GM12878 (cell line): Measurements from ENCODE around the gene SPINT1. TPM values are rescaled to one million over a fixed set of nuclear protein-coding genes. Genes with fewer than 3 reads are reported as not detected.

ENCODE experiments used
- ATAC-seq: fragments of 200-7000 bp; cut with Tn5 transposase; 3 replicates; pipeline ENCODE4 v1.9.1; 2020; ENCODE audit warnings: mild to moderate bottlenecking, moderate library complexity
- BruUV-seq: library from RNA; stranded (reverse); fragments of 400-500 nt; replicated peaks from 2 replicates; lab custom pipeline; 2021; lab: Mats Ljungman, UMichigan
- CTCF ChIA-PET: fragments of 300-600 bp; sonication (Branson Sonifier 250); formaldehyde crosslinking; extraction: SDS; loops from one replicate; lab custom pipeline; 2021; ENCODE audit warnings: inconsistent platforms; lab: Yijun Ruan, JAX
- POLR2A ChIA-PET: fragments of 350-600 bp; formaldehyde crosslinking; extraction: SDS; loops from one replicate; lab custom pipeline; 2021; ENCODE audit warnings: inconsistent platforms; lab: Charles Lee
- RAD21 ChIA-PET: fragments of 300-600 bp; sonication (Branson Sonifier 250); formaldehyde crosslinking; loops from one replicate; lab custom pipeline; 2023; ENCODE audit warnings: antibody characterized with exemption; ENCODE audit not compliant: unreplicated experiment; lab: Charles Lee
- SMC1A ChIA-PET: fragments of 300-600 bp; sonication (Branson Sonifier 250); formaldehyde crosslinking; loops from one replicate; lab custom pipeline; 2023; ENCODE audit not compliant: unreplicated experiment, uncharacterized antibody; lab: Charles Lee
- DNase-seq: peaks from one replicate; pipeline ENCODE4 v3.0.0-alpha.2; 2011; ENCODE audit warnings: low read depth, low spot score
- FAIRE-seq: peaks from 3 replicates; lab custom pipeline; 2011; peaks lifted over from hg19 to GRCh38; lab: Jason Lieb, UNC
- H2AFZ ChIP-seq: 2 replicates; pipeline ENCODE4 v1.6.0; 2011; ENCODE audit warnings: low read depth, low read length, control low read depth; ENCODE audit not compliant: control insufficient read depth
- H3K27ac ChIP-seq: 2 replicates; pipeline ENCODE4 v1.5.1; 2011; ENCODE audit warnings: control low read depth; ENCODE audit not compliant: control insufficient read depth, insufficient read depth
- H3K27me3 ChIP-seq, 2 experiments: replicated peaks in 1 of 2; 2 replicates each; pipeline versions ENCODE4 v1.6.0 to v1.6.1; 2011; ENCODE audit warnings: low read length in 1 of 2; ENCODE audit not compliant: control insufficient read depth in 2 of 2, insufficient read depth in 2 of 2
- H3K36me3 ChIP-seq, 2 experiments: 2 replicates each; pipeline ENCODE4 v1.5.1; 2011; ENCODE audit warnings: low read length in 1 of 2; ENCODE audit not compliant: control insufficient read depth in 2 of 2, insufficient read depth in 2 of 2
- H3K4me1 ChIP-seq: 2 replicates; pipeline ENCODE4 v1.6.1; 2011; ENCODE audit warnings: mild to moderate bottlenecking, low read length, moderate library complexity, mixed read lengths; ENCODE audit not compliant: control insufficient read depth, insufficient read depth
- H3K4me2 ChIP-seq: 2 replicates; pipeline ENCODE4 v1.6.0; 2011; ENCODE audit warnings: control low read depth; ENCODE audit not compliant: control insufficient read depth, insufficient read depth
- H3K4me3 ChIP-seq: fragments of 200-600 bp; sonication (generic); 2 replicates; pipeline ENCODE4 v1.5.1; 2016
- H3K79me2 ChIP-seq: 2 replicates; pipeline ENCODE4 v1.6.0; 2011; ENCODE audit warnings: low read length; ENCODE audit not compliant: control insufficient read depth, insufficient read depth
- H3K9ac ChIP-seq: 2 replicates; pipeline ENCODE4 v1.8.0; 2011; ENCODE audit warnings: low read length, control low read depth, mixed read lengths; ENCODE audit not compliant: control insufficient read depth, insufficient read depth
- H3K9me3 ChIP-seq: replicated peaks from 3 replicates; pipeline ENCODE4 v1.5.1; 2011; ENCODE audit warnings: mild to moderate bottlenecking, low read length; ENCODE audit not compliant: control insufficient read depth, insufficient read depth
- H4K20me1 ChIP-seq: 2 replicates; pipeline ENCODE4 v1.6.0; 2011; ENCODE audit not compliant: control insufficient read depth, insufficient read depth
- BACH1 ChIP-seq: fragments of 450-650 bp; IDR thresholded peaks from 2 replicates; pipeline ENCODE4 v1.6.1; 2017; ENCODE audit warnings: mild to moderate bottlenecking, borderline replicate concordance
- BRCA1 ChIP-seq: IDR thresholded peaks from 2 replicates; pipeline ENCODE4 v1.6.1; 2011; ENCODE audit warnings: low read depth, low read length, improper control_type of control experiment
- EGR1 ChIP-seq, 2 experiments: IDR thresholded peaks; 1 replicate in 1 of 2; 2 replicates in 1 of 2; pipeline ENCODE4 v1.6.1; 2011 to 2012; ENCODE audit warnings: low read depth in 2 of 2, low read length in 2 of 2, borderline replicate concordance in 1 of 2, mild to moderate bottlenecking in 1 of 2, moderate library complexity in 1 of 2
- ETV6 ChIP-seq, 2 experiments: fragments of 450-650 bp in 1 of 2; IDR thresholded peaks in 1 of 2; conservative IDR thresholded peaks in 1 of 2; 2 replicates each; pipeline ENCODE4 v1.6.1; 2014; ENCODE audit warnings: antibody characterized with exemption in 1 of 2, borderline replicate concordance in 1 of 2, low read depth in 1 of 2, mild to moderate bottlenecking in 1 of 2, moderate library complexity in 1 of 2
- GABPA ChIP-seq: IDR thresholded peaks from 2 replicates; pipeline ENCODE4 v1.6.1; 2014; ENCODE audit warnings: antibody characterized with exemption, low read depth, mild to moderate bottlenecking, inconsistent platforms
- HDAC6 ChIP-seq: fragments of 200-600 bp; sonication (generic); IDR thresholded peaks from one replicate; pipeline ENCODE4 v1.8.0; 2017; ENCODE audit warnings: antibody characterized with exemption; ENCODE audit not compliant: unreplicated experiment
- IKZF2 ChIP-seq, 2 experiments: fragments of 450-650 bp; IDR thresholded peaks; 2 replicates each; pipeline ENCODE4 v1.6.1; 2017; ENCODE audit warnings: mild to moderate bottlenecking in 2 of 2, moderate library complexity in 2 of 2
- JUNB ChIP-seq: IDR thresholded peaks from 2 replicates; pipeline ENCODE4 v1.6.1; 2016; ENCODE audit warnings: antibody characterized with exemption, mild to moderate bottlenecking
- MEF2A ChIP-seq: IDR thresholded peaks from 2 replicates; pipeline ENCODE4 v1.6.1; 2011; ENCODE audit warnings: low read depth, mild to moderate bottlenecking, low read length, moderate library complexity; ENCODE audit not compliant: insufficient read depth
- SMAD1 ChIP-seq: fragments of 450-650 bp; IDR thresholded peaks from 2 replicates; pipeline ENCODE4 v1.6.1; 2018; ENCODE audit warnings: mild to moderate bottlenecking, low read depth; ENCODE audit not compliant: partially characterized antibody
- SUPT20H ChIP-seq: IDR thresholded peaks from 2 replicates; pipeline ENCODE4 v1.6.1; 2011; ENCODE audit warnings: low read depth, mild to moderate bottlenecking, low read length, moderate library complexity, borderline replicate concordance; ENCODE audit not compliant: control insufficient read depth
- YBX1 ChIP-seq: fragments of 450-650 bp; IDR thresholded peaks from 2 replicates; pipeline ENCODE4 v1.6.1; 2016; ENCODE audit warnings: antibody characterized with exemption
- ZBED1 ChIP-seq: IDR thresholded peaks from 2 replicates; pipeline ENCODE4 v1.6.1; 2016; ENCODE audit warnings: borderline replicate concordance
- ZNF207 ChIP-seq: fragments of 450-650 bp; IDR thresholded peaks from 2 replicates; pipeline ENCODE4 v1.6.1; 2014; ENCODE audit warnings: antibody characterized with exemption, mild to moderate bottlenecking, borderline replicate concordance
- WGBS: methylation state at CpG from one replicate; pipeline ENCODE4 v1.1.6; 2016; ENCODE audit warnings: low lambda C conversion rate; ENCODE audit not compliant: insufficient replicate concordance, insufficient coverage; ENCODE audit errors: missing lambda C conversion rate; 5-methylcytosine and 5-hydroxymethylcytosine counted together
- in situ Hi-C: fragments of 300-500 bp; cut with MboI; formaldehyde crosslinking; loops from 9 replicates; pipeline ENCODE4 v1.14.3; 2018; ENCODE audit warnings: mixed read lengths
- intact Hi-C: fragments of 100-400 bp; cut with micrococcal nuclease; formaldehyde crosslinking; loops from one replicate; pipeline ENCODE4 v1.14.2; 2022; ENCODE audit not compliant: unreplicated experiment
- polyA plus RNA-seq, 11 experiments: library from polyadenylated mRNA; depleted of rRNA in 4 of 11; unstranded in 6 of 11; stranded (reverse) in 5 of 11; fragments of >200 nt; fragmentation: Nextera tagmentation in 4 of 11; fragmentation: Illumina TruSeq in 1 of 11; extraction: Ambion mirVana in 4 of 11; extraction: Trizol in 1 of 11; gene quantifications; 1 replicate in 1 of 11; 2 replicates in 10 of 11; pipeline versions ENCODE4 v1.2.1 to v1.2.3, GENCODE V29; 2011 to 2016; ENCODE audit warnings: inconsistent platforms in 2 of 11, missing spikeins in 2 of 11, low read depth in 1 of 11
- total RNA-seq, 4 experiments: library from RNA; depleted of rRNA in 3 of 4; stranded (reverse); fragments of >200 nt in 3 of 4; fragmentation: Illumina TruSeq in 1 of 4; extraction: Trizol in 1 of 4; gene quantifications; 2 replicates each; pipeline versions ENCODE4 v1.2.1 to v1.2.3, GENCODE V29; 2013 to 2021
- TF ChIP-seq, protein P1 (sequence below): fragments of 450-650 bp; formaldehyde crosslinking; IDR thresholded peaks from 2 replicates; pipeline ENCODE4 v1.5.0; 2022; ENCODE audit warnings: mild to moderate bottlenecking, missing genetic modification characterization
- TF ChIP-seq, protein P2 (sequence below): IDR thresholded peaks from 2 replicates; pipeline ENCODE4 v1.6.1; 2012; ENCODE audit warnings: low read depth, low read length, improper control_type of control experiment

The SPINT1 gene
- total and polyA plus RNA-seq, 10 of the 15 experiments (the other 5 are each of a cell fraction or from before 2014, with no cell fraction given) = 3.5 to 28.6 (median 10.2) TPM

DNA sequence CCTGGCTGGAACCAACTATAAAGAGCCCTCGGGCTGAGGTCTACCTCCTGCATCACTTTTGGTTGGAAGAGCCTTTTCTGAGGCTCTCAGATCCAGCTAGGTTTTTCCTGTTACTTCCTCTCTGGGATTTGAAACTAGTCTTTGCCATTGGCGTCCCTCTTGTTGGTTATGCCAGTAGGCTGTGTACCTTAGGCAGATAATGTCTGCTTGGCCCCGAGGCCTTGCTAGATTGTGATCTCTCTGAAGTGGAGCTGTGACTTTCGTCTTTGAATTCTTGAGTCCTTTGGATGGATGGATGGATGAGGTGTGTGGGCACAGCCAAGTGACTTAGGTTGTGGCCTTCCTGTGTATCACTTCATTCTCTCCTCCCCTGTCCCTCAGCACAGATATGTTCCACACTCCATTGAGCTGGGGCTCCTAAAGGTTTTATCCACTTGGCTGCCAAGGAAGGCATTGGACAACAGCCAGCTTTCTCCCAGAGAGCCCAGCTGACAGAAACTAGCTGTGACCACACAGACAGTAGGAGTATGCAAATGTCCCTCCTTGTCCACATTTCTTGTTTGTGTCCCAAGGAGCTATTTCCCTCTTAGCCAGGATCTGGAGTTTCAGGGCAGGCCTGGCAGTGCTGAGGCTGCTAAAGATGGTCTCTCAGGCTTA lies 28.7 kb upstream of the SPINT1 start:
- ATAC-seq = no peak
- Histone ChIP-seq H3K9me3 (no peaks in the 10 kb centered on the region), H3K36me3 (peaks cover 0 to 8% of the 10 kb centered on the region in 2 experiments; a peak in 3 of 4 replicates), H2AFZ (no peak overlapping the region), H3K27ac (no peak overlapping the region), H3K27me3 (no peaks in the 10 kb centered on the region), H3K79me2 (no peaks in the 10 kb centered on the region), H3K4me2 (no peak overlapping the region), H3K4me1 (no peaks in the 10 kb centered on the region), H3K9ac (no peak overlapping the region), H3K4me3 (no peak overlapping the region), H4K20me1 (no peaks in the 10 kb centered on the region)
- ChIA-PET POLR2A (interaction anchor here (0.6 kb wide), 1 partner anchor 514 kb away, joined by 9 read pairs; no protein-coding TSS in a partner anchor), RAD21 (no interaction called here), SMC1A (interaction anchor here (1.4 kb wide), 1 partner anchor 26 kb away, joined by 5 read pairs; no protein-coding TSS in a partner anchor), CTCF (no interaction called here)
- BruUV-seq = no TSS peak
- intact Hi-C loops (no loop called here), in situ Hi-C loops (no loop called here)
- TF ChIP-seq, protein P1, sequence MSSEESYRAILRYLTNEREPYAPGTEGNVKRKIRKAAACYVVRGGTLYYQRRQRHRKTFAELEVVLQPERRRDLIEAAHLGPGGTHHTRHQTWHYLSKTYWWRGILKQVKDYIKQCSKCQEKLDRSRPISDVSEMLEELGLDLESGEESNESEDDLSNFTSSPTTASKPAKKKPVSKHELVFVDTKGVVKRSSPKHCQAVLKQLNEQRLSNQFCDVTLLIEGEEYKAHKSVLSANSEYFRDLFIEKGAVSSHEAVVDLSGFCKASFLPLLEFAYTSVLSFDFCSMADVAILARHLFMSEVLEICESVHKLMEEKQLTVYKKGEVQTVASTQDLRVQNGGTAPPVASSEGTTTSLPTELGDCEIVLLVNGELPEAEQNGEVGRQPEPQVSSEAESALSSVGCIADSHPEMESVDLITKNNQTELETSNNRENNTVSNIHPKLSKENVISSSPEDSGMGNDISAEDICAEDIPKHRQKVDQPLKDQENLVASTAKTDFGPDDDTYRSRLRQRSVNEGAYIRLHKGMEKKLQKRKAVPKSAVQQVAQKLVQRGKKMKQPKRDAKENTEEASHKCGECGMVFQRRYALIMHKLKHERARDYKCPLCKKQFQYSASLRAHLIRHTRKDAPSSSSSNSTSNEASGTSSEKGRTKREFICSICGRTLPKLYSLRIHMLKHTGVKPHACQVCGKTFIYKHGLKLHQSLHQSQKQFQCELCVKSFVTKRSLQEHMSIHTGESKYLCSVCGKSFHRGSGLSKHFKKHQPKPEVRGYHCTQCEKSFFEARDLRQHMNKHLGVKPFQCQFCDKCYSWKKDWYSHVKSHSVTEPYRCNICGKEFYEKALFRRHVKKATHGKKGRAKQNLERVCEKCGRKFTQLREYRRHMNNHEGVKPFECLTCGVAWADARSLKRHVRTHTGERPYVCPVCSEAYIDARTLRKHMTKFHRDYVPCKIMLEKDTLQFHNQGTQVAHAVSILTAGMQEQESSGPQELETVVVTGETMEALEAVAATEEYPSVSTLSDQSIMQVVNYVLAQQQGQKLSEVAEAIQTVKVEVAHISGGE = no peak
- no peak for TF ChIP-seq ETV6 (conservative IDR thresholded peaks at IDR 0.05 in 1 of 2, IDR thresholded peaks at IDR 0.05 in 1 of 2; ENCODE audit: borderline replicate concordance in 1 of 2, low read depth in 1 of 2)
- no peak for TF ChIP-seq SMAD1
- TF ChIP-seq BRCA1 = no peak
- no peak for TF ChIP-seq IKZF2 (IDR thresholded peaks at IDR 0.05)
- TF ChIP-seq ZBED1 = no peak
- no peak for TF ChIP-seq GABPA
- TF ChIP-seq YBX1 = no peak
- no peak for TF ChIP-seq SUPT20H
- no peak for TF ChIP-seq JUNB
- TF ChIP-seq MEF2A = no peak
- TF ChIP-seq, protein P2, sequence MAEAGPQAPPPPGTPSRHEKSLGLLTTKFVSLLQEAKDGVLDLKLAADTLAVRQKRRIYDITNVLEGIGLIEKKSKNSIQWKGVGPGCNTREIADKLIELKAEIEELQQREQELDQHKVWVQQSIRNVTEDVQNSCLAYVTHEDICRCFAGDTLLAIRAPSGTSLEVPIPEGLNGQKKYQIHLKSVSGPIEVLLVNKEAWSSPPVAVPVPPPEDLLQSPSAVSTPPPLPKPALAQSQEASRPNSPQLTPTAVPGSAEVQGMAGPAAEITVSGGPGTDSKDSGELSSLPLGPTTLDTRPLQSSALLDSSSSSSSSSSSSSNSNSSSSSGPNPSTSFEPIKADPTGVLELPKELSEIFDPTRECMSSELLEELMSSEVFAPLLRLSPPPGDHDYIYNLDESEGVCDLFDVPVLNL = no peak
- no peak for TF ChIP-seq EGR1 (IDR thresholded peaks at IDR 0.05; ENCODE audit: borderline replicate concordance in 1 of 2, low read depth in 2 of 2, low read length in 2 of 2)
- TF ChIP-seq ZNF207 = no peak
- TF ChIP-seq BACH1 = no peak
- no peak for TF ChIP-seq HDAC6
- no peak for FAIRE-seq
- WGBS = 92% methylated on average over 4 of the region's 4 CpGs
- DNase-seq = no peak
